Suprapubic skin (tissue), 3 donors: ENCODE measurements around the gene SMC4.

Experiments used
- CTCF ChIP-seq, 2 donors: fragments of 200-600 bp in 1 of 2; fragments of 450-650 bp in 1 of 2; sonication (generic) in 1 of 2; IDR thresholded peaks; one replicate each; pipeline ENCODE4 v1.5.1; 2016 to 2019; ENCODE audit warnings: antibody characterized with exemption in 2 of 2, mild to moderate bottlenecking in 1 of 2, moderate library complexity in 1 of 2
- EP300 ChIP-seq: sonication (generic); formaldehyde crosslinking; IDR thresholded peaks from one replicate; pipeline ENCODE4 v1.6.1; 2017; ENCODE audit warnings: antibody characterized with exemption
- POLR2A ChIP-seq, 2 donors: fragments of 450-650 bp; IDR thresholded peaks; one replicate each; pipeline ENCODE4 v1.6.1; 2017; ENCODE audit warnings: antibody characterized with exemption in 2 of 2, mild to moderate bottlenecking in 2 of 2, moderate library complexity in 2 of 2

DNA sequence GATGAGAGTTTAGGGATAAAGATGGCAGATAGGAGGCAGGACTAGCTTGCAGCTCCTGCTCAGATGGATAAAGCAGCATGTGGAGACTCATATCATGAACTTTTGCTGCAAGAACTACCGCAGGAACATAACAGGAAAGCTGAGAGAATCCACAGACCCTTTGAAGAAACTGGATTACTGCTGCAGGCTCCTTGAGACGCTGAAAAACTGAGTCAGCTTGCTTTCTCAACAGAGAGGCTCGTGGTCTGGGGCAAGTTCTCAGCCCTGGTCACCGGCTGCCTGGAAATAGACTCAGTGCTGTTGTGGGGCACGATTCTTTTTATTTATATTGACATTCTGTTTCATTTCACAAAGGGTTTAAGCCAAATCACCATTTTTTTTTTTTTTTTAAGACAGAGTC is 78.9 kb downstream of the SMC4 start:
- TF ChIP-seq CTCF (IDR thresholded peaks at IDR 0.05) = no peak
- no peak for TF ChIP-seq POLR2A (IDR thresholded peaks at IDR 0.05)
- TF ChIP-seq EP300 = no peak
